Measurements from ENCODE around the gene MAGOH. TPM values are rescaled to one million over a fixed set of nuclear protein-coding genes. Genes with fewer than 3 reads are reported as not detected.

Gene MAGOH
- polyA plus RNA-seq, 4 donors = 70.3 to 116 (median 85.2) TPM

GRCh38 chr1:53264048-53264447 lies 25.7 kb upstream of the MAGOH start:
- WGBS, 3 donors = 95 to 97% (median 96%) methylated on average over 11 of the region's 11 CpGs
- DNase-seq = no peak
- no peaks in the 10 kb centered on the region for H3K4me1 ChIP-seq (ENCODE audit: control insufficient read depth in 3 of 3, insufficient read depth in 2 of 3, low read depth in 1 of 3, low read length in 2 of 3)
- H3K4me3 ChIP-seq (ENCODE audit: low read depth in 1 of 3, low read length in 3 of 3) = no peak overlapping the region
- no peak overlapping the region for H3K27ac ChIP-seq (ENCODE audit: low read depth in 1 of 3, low read length in 2 of 3)
- FAIRE-seq = no peak
- H3K27me3 ChIP-seq (ENCODE audit: control insufficient read depth in 3 of 3, insufficient read depth in 3 of 3, low read length in 3 of 3) = no peaks in the 10 kb centered on the region
- H3K9me3 ChIP-seq (ENCODE audit: control insufficient read depth in 2 of 2, insufficient read depth in 1 of 2, low read depth in 1 of 2, low read length in 1 of 2) = no peaks in the 10 kb centered on the region
- H3K36me3 ChIP-seq (ENCODE audit: control insufficient read depth in 3 of 3, insufficient read depth in 2 of 3, low read depth in 1 of 3, low read length in 3 of 3) = peaks cover 0 to 10% (median 0%) of the 10 kb centered on the region in 3 donors

DNA sequence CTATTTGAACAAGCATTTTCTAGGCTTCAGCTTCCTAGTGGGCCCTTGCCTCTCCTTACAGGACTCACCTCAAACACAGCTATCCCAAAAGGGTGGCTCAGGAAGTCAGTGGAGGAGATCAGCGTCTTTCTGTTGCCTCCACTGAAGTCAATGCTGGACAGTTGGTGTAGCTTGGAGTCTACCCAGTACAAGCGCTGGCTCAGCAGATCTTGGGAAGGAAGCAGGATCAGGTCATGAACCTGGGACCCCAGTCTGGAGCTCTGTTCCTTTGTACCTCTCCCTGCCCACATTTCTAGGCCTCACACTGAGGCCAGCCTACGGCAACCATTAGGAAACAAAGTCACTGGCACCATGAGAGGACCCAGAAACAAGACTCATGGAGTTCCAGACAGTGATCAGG lies 23.7 kb upstream of the MAGOH start:
- DNase-seq (no peak), FAIRE-seq (no peak)
- Histone ChIP-seq H3K36me3 (ENCODE audit: control insufficient read depth in 3 of 3, insufficient read depth in 2 of 3, low read depth in 1 of 3, low read length in 3 of 3) (peaks cover 0 to 10% (median 0%) of the 10 kb centered on the region in 3 donors), H3K4me1 (ENCODE audit: control insufficient read depth in 3 of 3, insufficient read depth in 2 of 3, low read depth in 1 of 3, low read length in 2 of 3) (peaks cover 0 to 10% (median 0%) of the 10 kb centered on the region in 3 donors), H3K27ac (ENCODE audit: low read depth in 1 of 3, low read length in 2 of 3) (no peak overlapping the region), H3K9me3 (ENCODE audit: control insufficient read depth in 2 of 2, insufficient read depth in 1 of 2, low read depth in 1 of 2, low read length in 1 of 2) (no peaks in the 10 kb centered on the region), H3K27me3 (ENCODE audit: control insufficient read depth in 3 of 3, insufficient read depth in 3 of 3, low read length in 3 of 3) (no peaks in the 10 kb centered on the region), H3K4me3 (ENCODE audit: low read depth in 1 of 3, low read length in 3 of 3) (no peak overlapping the region)
- 92 to 97% (median 94%) methylated on average over 3 of the region's 3 CpGs for WGBS, 3 donors

- WGBS, 3 donors = 88 to 93% (median 90%) methylated on average over 4 of the region's 4 CpGs
- H3K27ac ChIP-seq (ENCODE audit: low read depth in 1 of 3, low read length in 2 of 3) = peak overlapping the region in 1 of 3 donors; percentile 25
- H3K4me1 ChIP-seq (ENCODE audit: control insufficient read depth in 3 of 3, insufficient read depth in 2 of 3, low read depth in 1 of 3, low read length in 2 of 3) = peaks cover 0 to 13% (median 0%) of the 10 kb centered on the region in 3 donors
- FAIRE-seq = no peak
- H3K9me3 ChIP-seq (ENCODE audit: control insufficient read depth in 2 of 2, insufficient read depth in 1 of 2, low read depth in 1 of 2, low read length in 1 of 2) = no peaks in the 10 kb centered on the region
- no peak for DNase-seq
- H3K27me3 ChIP-seq (ENCODE audit: control insufficient read depth in 3 of 3, insufficient read depth in 3 of 3, low read length in 3 of 3) = no peaks in the 10 kb centered on the region
- H3K36me3 ChIP-seq (ENCODE audit: control insufficient read depth in 3 of 3, insufficient read depth in 2 of 3, low read depth in 1 of 3, low read length in 3 of 3) = peaks cover 0 to 12% (median 0%) of the 10 kb centered on the region in 3 donors
- H3K4me3 ChIP-seq (ENCODE audit: low read depth in 1 of 3, low read length in 3 of 3) = no peak overlapping the region
These were observed 22.4 kb upstream of the MAGOH start for GRCh38 chr1:53260631-53261247.

GRCh38 chr1:53259932-53260331 lies 21.6 kb upstream of the MAGOH start:
- 86 to 100% (median 90%) methylated on average over 2 of the region's 2 CpGs for WGBS, 3 donors
- Histone ChIP-seq H3K27ac (ENCODE audit: low read depth in 1 of 3, low read length in 2 of 3) (no peak overlapping the region), H3K4me3 (ENCODE audit: low read depth in 1 of 3, low read length in 3 of 3) (no peak overlapping the region), H3K36me3 (ENCODE audit: control insufficient read depth in 3 of 3, insufficient read depth in 2 of 3, low read depth in 1 of 3, low read length in 3 of 3) (peaks cover 0 to 11% (median 0%) of the 10 kb centered on the region in 3 donors), H3K9me3 (ENCODE audit: control insufficient read depth in 2 of 2, insufficient read depth in 1 of 2, low read depth in 1 of 2, low read length in 1 of 2) (no peaks in the 10 kb centered on the region), H3K4me1 (ENCODE audit: control insufficient read depth in 3 of 3, insufficient read depth in 2 of 3, low read depth in 1 of 3, low read length in 2 of 3) (peaks cover 0 to 13% (median 0%) of the 10 kb centered on the region in 3 donors), H3K27me3 (ENCODE audit: control insufficient read depth in 3 of 3, insufficient read depth in 3 of 3, low read length in 3 of 3) (no peaks in the 10 kb centered on the region)
- no peak for FAIRE-seq
- no peak for DNase-seq

GRCh38 chr1:53258216-53258615 lies 19.9 kb upstream of the MAGOH start:
- no peaks in the 10 kb centered on the region for H3K27me3 ChIP-seq (ENCODE audit: control insufficient read depth in 3 of 3, insufficient read depth in 3 of 3, low read length in 3 of 3)
- FAIRE-seq (no peak), DNase-seq (peak; percentile 8 to 17)
- 8 to 71% (median 65%) methylated on average over 1 of the region's 1 CpG for whole genome bisulfite sequencing, 3 donors
- no peaks in the 10 kb centered on the region for H3K9me3 ChIP-seq (ENCODE audit: control insufficient read depth in 2 of 2, insufficient read depth in 1 of 2, low read depth in 1 of 2, low read length in 1 of 2)
- H3K36me3 ChIP-seq (ENCODE audit: control insufficient read depth in 3 of 3, insufficient read depth in 2 of 3, low read depth in 1 of 3, low read length in 3 of 3) = peaks cover 0 to 3% (median 0%) of the 10 kb centered on the region in 3 donors
- peak overlapping the region in 1 of 3 donors; percentile 18 for H3K27ac ChIP-seq (ENCODE audit: low read depth in 1 of 3, low read length in 2 of 3)
- peaks cover 0 to 20% (median 0%) of the 10 kb centered on the region in 3 donors for H3K4me1 ChIP-seq (ENCODE audit: control insufficient read depth in 3 of 3, insufficient read depth in 2 of 3, low read depth in 1 of 3, low read length in 2 of 3)
- no peak overlapping the region for H3K4me3 ChIP-seq (ENCODE audit: low read depth in 1 of 3, low read length in 3 of 3)

- peaks cover 0 to 20% (median 0%) of the 10 kb centered on the region in 3 donors for H3K4me1 ChIP-seq (ENCODE audit: control insufficient read depth in 3 of 3, insufficient read depth in 2 of 3, low read depth in 1 of 3, low read length in 2 of 3)
- DNase-seq (peak; percentile 24 to 72), FAIRE-seq (peak; percentile 30)
- no peak overlapping the region for H3K4me3 ChIP-seq (ENCODE audit: low read depth in 1 of 3, low read length in 3 of 3)
- 17 to 65% (median 56%) methylated on average over 5 of the region's 5 CpGs for WGBS, 3 donors
- no peaks in the 10 kb centered on the region for H3K27me3 ChIP-seq (ENCODE audit: control insufficient read depth in 3 of 3, insufficient read depth in 3 of 3, low read length in 3 of 3)
- H3K36me3 ChIP-seq (ENCODE audit: control insufficient read depth in 3 of 3, insufficient read depth in 2 of 3, low read depth in 1 of 3, low read length in 3 of 3) = peaks cover 0 to 3% (median 0%) of the 10 kb centered on the region in 3 donors
- H3K9me3 ChIP-seq (ENCODE audit: control insufficient read depth in 2 of 2, insufficient read depth in 1 of 2, low read depth in 1 of 2, low read length in 1 of 2) = no peaks in the 10 kb centered on the region
- H3K27ac ChIP-seq (ENCODE audit: low read depth in 1 of 3, low read length in 2 of 3) = peak overlapping the region in 1 of 3 donors; percentile 15
These were observed 19.2 kb upstream of the MAGOH start for GRCh38 chr1:53257454-53258081.

DNA sequence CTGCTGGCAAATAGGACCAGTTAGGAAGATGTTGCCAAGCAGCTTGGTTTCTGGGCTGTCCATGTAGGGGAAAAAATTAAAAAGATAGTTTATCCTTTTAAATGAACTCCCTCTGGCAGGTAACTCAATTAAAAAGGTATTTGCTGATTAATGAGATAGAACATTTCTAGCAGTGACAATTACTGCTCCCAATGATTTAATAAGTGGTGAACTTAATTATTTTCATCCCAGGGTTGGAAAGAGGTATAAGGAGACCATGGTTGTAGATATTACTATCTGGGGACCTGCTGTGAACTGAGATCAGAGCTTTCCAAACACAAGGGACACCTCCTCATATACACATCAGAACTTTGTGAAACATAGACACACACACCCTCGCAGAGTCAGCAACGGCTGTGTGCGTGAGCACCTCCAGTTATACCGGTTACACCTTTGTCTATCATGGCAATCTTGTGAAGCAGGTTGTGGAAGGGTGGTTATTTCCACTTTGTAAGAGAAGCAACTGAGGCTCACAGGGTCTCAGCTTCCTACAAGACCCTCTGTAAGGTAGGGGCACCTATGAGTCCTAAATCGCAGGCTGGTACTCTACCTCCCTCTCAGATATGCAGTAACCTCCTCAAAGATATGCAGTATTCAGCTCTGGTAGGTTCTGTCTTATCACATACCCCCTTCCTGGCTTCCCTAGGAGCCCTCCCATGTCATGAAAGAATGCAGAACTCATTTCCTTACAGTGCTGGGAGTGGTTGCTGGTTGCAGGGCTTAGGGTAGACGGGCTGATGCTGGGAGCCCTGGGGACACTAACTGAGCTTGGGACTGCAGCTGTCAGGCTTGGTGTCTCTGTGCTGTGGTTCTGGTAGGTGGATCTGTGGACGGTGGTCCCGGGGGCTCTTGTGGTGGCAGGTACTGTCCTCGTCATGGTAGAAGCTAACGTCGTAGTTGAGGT lies 18.5 kb upstream of the MAGOH start:
- 28 to 71% (median 70%) methylated on average over 11 of the region's 11 CpGs for WGBS, 3 donors
- peak; percentile 15 to 27 for DNase-seq
- H3K4me1 ChIP-seq (ENCODE audit: control insufficient read depth in 3 of 3, insufficient read depth in 2 of 3, low read depth in 1 of 3, low read length in 2 of 3) = peaks cover 0 to 20% (median 0%) of the 10 kb centered on the region in 3 donors
- no peaks in the 10 kb centered on the region for H3K27me3 ChIP-seq (ENCODE audit: control insufficient read depth in 3 of 3, insufficient read depth in 3 of 3, low read length in 3 of 3)
- no peaks in the 10 kb centered on the region for H3K9me3 ChIP-seq (ENCODE audit: control insufficient read depth in 2 of 2, insufficient read depth in 1 of 2, low read depth in 1 of 2, low read length in 1 of 2)
- FAIRE-seq = no peak
- no peak overlapping the region for H3K4me3 ChIP-seq (ENCODE audit: low read depth in 1 of 3, low read length in 3 of 3)
- peaks cover 0 to 5% (median 0%) of the 10 kb centered on the region in 3 donors for H3K36me3 ChIP-seq (ENCODE audit: control insufficient read depth in 3 of 3, insufficient read depth in 2 of 3, low read depth in 1 of 3, low read length in 3 of 3)
- peak overlapping the region in 1 of 3 donors; percentile 15 for H3K27ac ChIP-seq (ENCODE audit: low read depth in 1 of 3, low read length in 2 of 3)

GRCh38 chr1:53255031-53255430 lies 16.7 kb upstream of the MAGOH start:
- FAIRE-seq (no peak), DNase-seq (no peak)
- peaks cover 0 to 26% (median 0%) of the 10 kb centered on the region in 3 donors for H3K4me1 ChIP-seq (ENCODE audit: control insufficient read depth in 3 of 3, insufficient read depth in 2 of 3, low read depth in 1 of 3, low read length in 2 of 3)
- WGBS, 3 donors = 99 to 100% (median 100%) methylated on average over 4 of the region's 4 CpGs
- peaks cover 0 to 5% (median 0%) of the 10 kb centered on the region in 3 donors for H3K36me3 ChIP-seq (ENCODE audit: control insufficient read depth in 3 of 3, insufficient read depth in 2 of 3, low read depth in 1 of 3, low read length in 3 of 3)
- no peak overlapping the region for H3K4me3 ChIP-seq (ENCODE audit: low read depth in 1 of 3, low read length in 3 of 3)
- no peak overlapping the region for H3K27ac ChIP-seq (ENCODE audit: low read depth in 1 of 3, low read length in 2 of 3)
- no peaks in the 10 kb centered on the region for H3K27me3 ChIP-seq (ENCODE audit: control insufficient read depth in 3 of 3, insufficient read depth in 3 of 3, low read length in 3 of 3)
- no peaks in the 10 kb centered on the region for H3K9me3 ChIP-seq (ENCODE audit: control insufficient read depth in 2 of 2, insufficient read depth in 1 of 2, low read depth in 1 of 2, low read length in 1 of 2)

Data from small intestine (tissue), 7 donors.